ENCODE measurements around the gene BCCIP.

Gene BCCIP

GRCh38 chr10:125817337-125817946 is 5.9 kb upstream of the BCCIP start:
- peaks cover 3 to 12% of the 10 kb centered on the region in 2 experiments for H3K36me3 ChIP-seq (ENCODE audit: control insufficient read depth in 1 of 2, insufficient read depth in 2 of 2, low read length in 2 of 2)
- H3K4ac ChIP-seq (ENCODE audit: low read depth, low read length): no peak overlapping the region
- H2AK5ac ChIP-seq (ENCODE audit: low read length): no peak overlapping the region
- no peak overlapping the region for H3K27ac ChIP-seq (ENCODE audit: low read depth, low read length)
- H4K12ac ChIP-seq (ENCODE audit: low read depth, low read length): no peak overlapping the region
- H2BK5ac ChIP-seq (ENCODE audit: low read depth, low read length, poor library complexity): no peak overlapping the region
- H3K14ac ChIP-seq (ENCODE audit: low read length): no peak overlapping the region
- H2BK12ac ChIP-seq (ENCODE audit: low read length): no peak overlapping the region
- no peak for DNase-seq
- WGBS (ENCODE audit: extremely low coverage, insufficient coverage, insufficient read length): no CpG with 5 or more reads among the region's 6 CpGs
- H3K18ac ChIP-seq (ENCODE audit: low read length): no peak overlapping the region
- no peak overlapping the region for H2BK120ac ChIP-seq (ENCODE audit: insufficient read depth, low read length, poor library complexity)
- no peak overlapping the region for H4K91ac ChIP-seq (ENCODE audit: low read depth, low read length)
- H3K4me1 ChIP-seq (ENCODE audit: control insufficient read depth in 1 of 2, insufficient read depth in 2 of 2, low read length in 2 of 2): no peaks in the 10 kb centered on the region
- no peak overlapping the region for H3K23ac ChIP-seq (ENCODE audit: low read length)
- no peaks in the 10 kb centered on the region for H3K79me2 ChIP-seq (ENCODE audit: control insufficient read depth, insufficient read depth, low read length, poor library complexity)
- no peak overlapping the region for H3K4me2 ChIP-seq (ENCODE audit: low read length)
- no peak overlapping the region for H4K8ac ChIP-seq (ENCODE audit: low read depth, low read length)
- H3K9me3 ChIP-seq (ENCODE audit: insufficient read depth, low read depth, low read length): no peaks in the 10 kb centered on the region
- H3K27me3 ChIP-seq (ENCODE audit: insufficient read depth, low read length): no peaks in the 10 kb centered on the region
- no peak overlapping the region for H3K9ac ChIP-seq (ENCODE audit: low read length)
- no peaks in the 10 kb centered on the region for H3K79me1 ChIP-seq (ENCODE audit: low read length)
- no peak overlapping the region for H2AFZ ChIP-seq (ENCODE audit: insufficient read depth, low read length, poor library complexity)
- H3K4me3 ChIP-seq (ENCODE audit: low read depth, low read length): no peak overlapping the region

- no peak overlapping the region for H3K9ac ChIP-seq (ENCODE audit: low read length)
- H2BK5ac ChIP-seq (ENCODE audit: low read depth, low read length, poor library complexity): no peak overlapping the region
- no peak overlapping the region for H4K91ac ChIP-seq (ENCODE audit: low read depth, low read length)
- DNase-seq: no peak
- H3K9me3 ChIP-seq (ENCODE audit: insufficient read depth, low read depth, low read length): no peaks in the 10 kb centered on the region
- no peak overlapping the region for H4K12ac ChIP-seq (ENCODE audit: low read depth, low read length)
- H2BK12ac ChIP-seq (ENCODE audit: low read length): no peak overlapping the region
- H3K4me2 ChIP-seq (ENCODE audit: low read length): no peak overlapping the region
- H3K79me1 ChIP-seq (ENCODE audit: low read length): peaks cover 11% of the 10 kb centered on the region
- no peaks in the 10 kb centered on the region for H3K36me3 ChIP-seq (ENCODE audit: control insufficient read depth in 1 of 2, insufficient read depth in 2 of 2, low read length in 2 of 2)
- H3K4ac ChIP-seq (ENCODE audit: low read depth, low read length): no peak overlapping the region
- no peak overlapping the region for H3K23ac ChIP-seq (ENCODE audit: low read length)
- no peak overlapping the region for H2AFZ ChIP-seq (ENCODE audit: insufficient read depth, low read length, poor library complexity)
- peaks cover 12% of the 10 kb centered on the region for H3K79me2 ChIP-seq (ENCODE audit: control insufficient read depth, insufficient read depth, low read length, poor library complexity)
- no peak overlapping the region for H2BK120ac ChIP-seq (ENCODE audit: insufficient read depth, low read length, poor library complexity)
- no peak overlapping the region for H3K14ac ChIP-seq (ENCODE audit: low read length)
- H3K4me1 ChIP-seq (ENCODE audit: control insufficient read depth in 1 of 2, insufficient read depth in 2 of 2, low read length in 2 of 2): peaks cover 0 to 4% of the 10 kb centered on the region in 2 experiments
- H3K27me3 ChIP-seq (ENCODE audit: insufficient read depth, low read length): no peaks in the 10 kb centered on the region
- H3K4me3 ChIP-seq (ENCODE audit: low read depth, low read length): no peak overlapping the region
- no peak overlapping the region for H3K18ac ChIP-seq (ENCODE audit: low read length)
- no peak overlapping the region for H2AK5ac ChIP-seq (ENCODE audit: low read length)
- no peak overlapping the region for H4K8ac ChIP-seq (ENCODE audit: low read depth, low read length)
- no peak overlapping the region for H3K27ac ChIP-seq (ENCODE audit: low read depth, low read length)
- no CpG with 5 or more reads among the region's 1 CpG for WGBS (ENCODE audit: extremely low coverage, insufficient coverage, insufficient read length)
These were observed 2.6 kb upstream of the BCCIP start for GRCh38 chr10:125820701-125821100.

DNA sequence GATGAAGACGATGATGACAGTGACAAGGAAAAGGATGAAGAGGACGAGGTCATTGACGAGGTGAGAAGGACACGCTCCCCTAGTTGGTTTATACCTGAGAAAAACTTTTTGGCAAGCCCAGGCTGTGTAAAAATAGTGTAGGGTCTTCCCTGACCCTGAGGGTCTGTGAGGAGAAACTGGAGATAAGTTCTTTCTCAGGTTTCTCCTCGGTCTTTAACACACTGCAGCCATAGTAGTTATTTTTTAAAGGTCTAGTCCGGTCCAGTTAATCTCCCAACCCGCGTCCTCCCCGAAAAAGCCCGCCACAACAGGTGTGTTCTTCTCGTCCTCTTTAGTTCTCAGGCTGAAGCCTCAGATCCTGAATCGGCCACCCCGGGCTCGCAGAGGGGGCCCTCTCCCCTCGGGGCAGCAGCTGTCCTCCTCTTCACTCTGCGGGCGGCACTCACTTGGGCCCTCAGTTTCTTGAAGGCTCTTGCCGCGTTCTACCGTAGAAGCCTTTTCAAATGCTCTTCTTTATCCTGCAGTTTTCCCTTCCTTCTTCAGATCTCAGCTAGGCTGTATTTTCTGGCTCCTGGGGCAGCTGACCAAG is 411 bp downstream of the BCCIP start:
- peak overlapping the region; percentile 82 for H4K12ac ChIP-seq (ENCODE audit: low read depth, low read length)
- no CpG with 5 or more reads among the region's 20 CpGs for WGBS (ENCODE audit: extremely low coverage, insufficient coverage, insufficient read length)

GRCh38 chr10:125824736-125825135 is 1.4 kb downstream of the BCCIP start:
- no peak overlapping the region for H3K14ac ChIP-seq (ENCODE audit: low read length)
- no peak overlapping the region for H2BK120ac ChIP-seq (ENCODE audit: insufficient read depth, low read length, poor library complexity)
- no peak overlapping the region for H4K91ac ChIP-seq (ENCODE audit: low read depth, low read length)
- H3K79me1 ChIP-seq (ENCODE audit: low read length): peaks cover 11% of the 10 kb centered on the region
- H3K27ac ChIP-seq (ENCODE audit: low read depth, low read length): no peak overlapping the region
- H3K9ac ChIP-seq (ENCODE audit: low read length): no peak overlapping the region
- no peak overlapping the region for H3K23ac ChIP-seq (ENCODE audit: low read length)
- WGBS (ENCODE audit: extremely low coverage, insufficient coverage, insufficient read length): no CpG with 5 or more reads among the region's 1 CpG
- H2BK5ac ChIP-seq (ENCODE audit: low read depth, low read length, poor library complexity): no peak overlapping the region
- peaks cover 7 to 18% of the 10 kb centered on the region in 2 experiments for H3K36me3 ChIP-seq (ENCODE audit: control insufficient read depth in 1 of 2, insufficient read depth in 2 of 2, low read length in 2 of 2)
- no peak overlapping the region for H2AK5ac ChIP-seq (ENCODE audit: low read length)
- H3K18ac ChIP-seq (ENCODE audit: low read length): no peak overlapping the region
- H3K79me2 ChIP-seq (ENCODE audit: control insufficient read depth, insufficient read depth, low read length, poor library complexity): peaks cover 12% of the 10 kb centered on the region
- H3K4me1 ChIP-seq (ENCODE audit: control insufficient read depth in 1 of 2, insufficient read depth in 2 of 2, low read length in 2 of 2): peaks cover 0 to 4% of the 10 kb centered on the region in 2 experiments
- no peak overlapping the region for H4K12ac ChIP-seq (ENCODE audit: low read depth, low read length)
- H2AFZ ChIP-seq (ENCODE audit: insufficient read depth, low read length, poor library complexity): no peak overlapping the region
- DNase-seq: no peak
- no peaks in the 10 kb centered on the region for H3K9me3 ChIP-seq (ENCODE audit: insufficient read depth, low read depth, low read length)
- peak overlapping the region; percentile 77 for H3K4ac ChIP-seq (ENCODE audit: low read depth, low read length)
- H2BK12ac ChIP-seq (ENCODE audit: low read length): no peak overlapping the region
- no peak overlapping the region for H4K8ac ChIP-seq (ENCODE audit: low read depth, low read length)
- no peak overlapping the region for H3K4me3 ChIP-seq (ENCODE audit: low read depth, low read length)
- H3K4me2 ChIP-seq (ENCODE audit: low read length): peak overlapping the region; percentile 92
- no peaks in the 10 kb centered on the region for H3K27me3 ChIP-seq (ENCODE audit: insufficient read depth, low read length)

More for the DNA sequence above, 411 bp downstream of the BCCIP start:
- H2BK5ac ChIP-seq (ENCODE audit: low read depth, low read length, poor library complexity): peak overlapping the region; percentile 25
- DNase-seq: peak in 1 of 2 donors; percentile 17
- no peaks in the 10 kb centered on the region for H3K9me3 ChIP-seq (ENCODE audit: insufficient read depth, low read depth, low read length)
- peak overlapping the region; percentile 97 for H2BK120ac ChIP-seq (ENCODE audit: insufficient read depth, low read length, poor library complexity)
- peaks cover 11% of the 10 kb centered on the region for H3K79me1 ChIP-seq (ENCODE audit: low read length)
- peak overlapping the region; percentile 96 for H3K4me3 ChIP-seq (ENCODE audit: low read depth, low read length)
- peak overlapping the region; percentile 80 for H4K8ac ChIP-seq (ENCODE audit: low read depth, low read length)
- H3K27me3 ChIP-seq (ENCODE audit: insufficient read depth, low read length): no peaks in the 10 kb centered on the region
- peak overlapping the region; percentile 95 for H4K91ac ChIP-seq (ENCODE audit: low read depth, low read length)
- H3K79me2 ChIP-seq (ENCODE audit: control insufficient read depth, insufficient read depth, low read length, poor library complexity): peaks cover 12% of the 10 kb centered on the region
- peak overlapping the region; percentile 97 for H3K9ac ChIP-seq (ENCODE audit: low read length)
- peak overlapping the region; percentile 59 for H2AK5ac ChIP-seq (ENCODE audit: low read length)
- no peak overlapping the region for H2BK12ac ChIP-seq (ENCODE audit: low read length)
- no peak overlapping the region for H3K23ac ChIP-seq (ENCODE audit: low read length)
- peak overlapping the region; percentile 99 for H3K4ac ChIP-seq (ENCODE audit: low read depth, low read length)
- H3K14ac ChIP-seq (ENCODE audit: low read length): peak overlapping the region; percentile 89
- H2AFZ ChIP-seq (ENCODE audit: insufficient read depth, low read length, poor library complexity): peak overlapping the region; percentile 64
- H3K18ac ChIP-seq (ENCODE audit: low read length): peak overlapping the region; percentile 75
- H3K4me1 ChIP-seq (ENCODE audit: control insufficient read depth in 1 of 2, insufficient read depth in 2 of 2, low read length in 2 of 2): peaks cover 0 to 4% of the 10 kb centered on the region in 2 experiments
- H3K36me3 ChIP-seq (ENCODE audit: control insufficient read depth in 1 of 2, insufficient read depth in 2 of 2, low read length in 2 of 2): peaks cover 6 to 13% of the 10 kb centered on the region in 2 experiments
- peak overlapping the region; percentile 92 for H3K4me2 ChIP-seq (ENCODE audit: low read length)
- no peak overlapping the region for H3K27ac ChIP-seq (ENCODE audit: low read depth, low read length)
